ENCODE results near the gene OBSCN.

Gene OBSCN, protein sequence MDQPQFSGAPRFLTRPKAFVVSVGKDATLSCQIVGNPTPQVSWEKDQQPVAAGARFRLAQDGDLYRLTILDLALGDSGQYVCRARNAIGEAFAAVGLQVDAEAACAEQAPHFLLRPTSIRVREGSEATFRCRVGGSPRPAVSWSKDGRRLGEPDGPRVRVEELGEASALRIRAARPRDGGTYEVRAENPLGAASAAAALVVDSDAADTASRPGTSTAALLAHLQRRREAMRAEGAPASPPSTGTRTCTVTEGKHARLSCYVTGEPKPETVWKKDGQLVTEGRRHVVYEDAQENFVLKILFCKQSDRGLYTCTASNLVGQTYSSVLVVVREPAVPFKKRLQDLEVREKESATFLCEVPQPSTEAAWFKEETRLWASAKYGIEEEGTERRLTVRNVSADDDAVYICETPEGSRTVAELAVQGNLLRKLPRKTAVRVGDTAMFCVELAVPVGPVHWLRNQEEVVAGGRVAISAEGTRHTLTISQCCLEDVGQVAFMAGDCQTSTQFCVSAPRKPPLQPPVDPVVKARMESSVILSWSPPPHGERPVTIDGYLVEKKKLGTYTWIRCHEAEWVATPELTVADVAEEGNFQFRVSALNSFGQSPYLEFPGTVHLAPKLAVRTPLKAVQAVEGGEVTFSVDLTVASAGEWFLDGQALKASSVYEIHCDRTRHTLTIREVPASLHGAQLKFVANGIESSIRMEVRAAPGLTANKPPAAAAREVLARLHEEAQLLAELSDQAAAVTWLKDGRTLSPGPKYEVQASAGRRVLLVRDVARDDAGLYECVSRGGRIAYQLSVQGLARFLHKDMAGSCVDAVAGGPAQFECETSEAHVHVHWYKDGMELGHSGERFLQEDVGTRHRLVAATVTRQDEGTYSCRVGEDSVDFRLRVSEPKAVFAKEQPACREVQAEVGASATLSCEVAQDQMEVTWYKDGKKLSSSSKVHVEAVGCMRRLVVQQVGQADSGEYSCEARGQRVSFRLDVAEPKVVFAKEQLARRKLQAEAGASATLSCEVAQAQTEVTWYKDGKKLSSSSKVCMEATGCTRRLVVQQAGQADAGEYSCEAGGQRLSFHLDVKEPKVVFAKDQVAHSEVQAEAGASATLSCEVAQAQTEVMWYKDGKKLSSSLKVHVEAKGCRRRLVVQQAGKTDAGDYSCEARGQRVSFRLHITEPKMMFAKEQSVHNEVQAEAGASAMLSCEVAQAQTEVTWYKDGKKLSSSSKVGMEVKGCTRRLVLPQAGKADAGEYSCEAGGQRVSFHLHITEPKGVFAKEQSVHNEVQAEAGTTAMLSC (N-terminal part only)

DNA sequence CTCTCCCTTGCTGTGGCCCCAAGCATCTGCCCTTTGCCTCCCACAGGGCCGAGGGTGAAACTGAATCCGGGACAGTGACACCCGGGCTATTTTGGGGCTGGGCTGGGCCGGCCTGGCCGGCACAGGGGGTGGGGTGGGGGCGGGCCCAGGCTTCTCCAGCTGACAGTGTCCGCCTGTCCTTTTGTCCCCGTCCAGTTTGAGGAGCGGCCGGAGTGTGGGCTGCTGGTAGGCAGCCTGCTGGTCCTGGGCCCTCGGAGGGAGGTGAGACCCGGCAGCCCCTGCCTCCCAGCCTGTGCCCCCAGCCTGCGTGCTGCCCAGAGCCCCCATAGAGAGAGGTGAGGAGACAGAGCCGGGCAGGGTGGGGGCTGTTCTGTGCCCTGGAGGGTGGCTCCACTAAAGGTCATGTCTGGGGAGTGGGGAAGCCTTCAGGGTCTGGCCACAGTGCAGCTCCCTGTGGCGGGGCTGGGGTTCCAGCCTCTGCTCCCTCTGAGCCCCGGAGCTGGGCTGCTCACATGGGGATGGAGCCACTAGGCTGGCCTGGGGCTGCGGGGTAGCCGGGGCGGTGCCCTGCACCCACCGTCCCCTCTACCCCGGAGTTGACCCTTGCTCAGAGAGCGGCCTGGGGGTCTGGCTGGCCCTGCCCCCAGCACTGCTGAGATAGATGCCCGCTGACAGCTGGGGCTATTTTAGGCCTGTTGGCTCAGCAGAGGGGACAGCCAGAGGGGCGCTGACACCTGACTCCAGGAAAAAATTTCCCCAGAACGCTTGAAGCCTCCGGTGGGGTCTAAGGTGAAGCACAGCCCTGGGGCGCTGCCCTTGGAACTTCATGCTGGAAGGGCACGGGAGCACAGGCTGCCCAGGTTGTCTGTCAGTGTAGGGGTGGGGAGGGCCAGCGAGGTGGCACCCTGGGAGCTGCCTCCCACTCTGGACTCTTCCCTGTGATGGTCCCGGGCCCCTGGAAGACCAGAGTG is at the start of gene OBSCN:
Gene OBSCN, plus strand, starts transcription at position 194 of the 971 bp plus-strand sequence. CDS start 3,740 bp downstream, outside the sequence.
- DNase-seq = no peak

DNA sequence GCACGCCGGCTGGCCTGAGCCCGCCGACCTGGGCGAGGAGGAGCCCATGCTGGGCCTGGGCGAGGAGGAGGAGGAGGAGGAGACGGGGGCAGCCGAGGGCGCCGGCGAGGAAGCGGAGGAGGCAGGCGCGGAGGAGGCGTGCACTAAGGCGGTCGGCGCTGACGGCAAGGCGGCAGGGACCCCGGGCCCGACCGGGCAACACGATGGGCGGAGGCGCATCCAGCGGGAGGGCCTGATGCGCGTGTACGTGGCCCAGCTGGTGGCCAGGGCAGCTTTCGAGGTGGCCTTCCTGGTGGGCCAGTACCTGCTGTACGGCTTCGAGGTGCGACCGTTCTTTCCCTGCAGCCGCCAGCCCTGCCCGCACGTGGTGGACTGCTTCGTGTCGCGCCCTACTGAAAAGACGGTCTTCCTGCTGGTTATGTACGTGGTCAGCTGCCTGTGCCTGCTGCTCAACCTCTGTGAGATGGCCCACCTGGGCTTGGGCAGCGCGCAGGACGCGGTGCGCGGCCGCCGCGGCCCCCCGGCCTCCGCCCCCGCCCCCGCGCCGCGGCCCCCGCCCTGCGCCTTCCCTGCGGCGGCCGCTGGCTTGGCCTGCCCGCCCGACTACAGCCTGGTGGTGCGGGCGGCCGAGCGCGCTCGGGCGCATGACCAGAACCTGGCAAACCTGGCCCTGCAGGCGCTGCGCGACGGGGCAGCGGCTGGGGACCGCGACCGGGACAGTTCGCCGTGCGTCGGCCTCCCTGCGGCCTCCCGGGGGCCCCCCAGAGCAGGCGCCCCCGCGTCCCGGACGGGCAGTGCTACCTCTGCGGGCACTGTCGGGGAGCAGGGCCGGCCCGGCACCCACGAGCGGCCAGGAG is 49.5 kb upstream of the OBSCN start:
- DNase-seq = no peak

DNA sequence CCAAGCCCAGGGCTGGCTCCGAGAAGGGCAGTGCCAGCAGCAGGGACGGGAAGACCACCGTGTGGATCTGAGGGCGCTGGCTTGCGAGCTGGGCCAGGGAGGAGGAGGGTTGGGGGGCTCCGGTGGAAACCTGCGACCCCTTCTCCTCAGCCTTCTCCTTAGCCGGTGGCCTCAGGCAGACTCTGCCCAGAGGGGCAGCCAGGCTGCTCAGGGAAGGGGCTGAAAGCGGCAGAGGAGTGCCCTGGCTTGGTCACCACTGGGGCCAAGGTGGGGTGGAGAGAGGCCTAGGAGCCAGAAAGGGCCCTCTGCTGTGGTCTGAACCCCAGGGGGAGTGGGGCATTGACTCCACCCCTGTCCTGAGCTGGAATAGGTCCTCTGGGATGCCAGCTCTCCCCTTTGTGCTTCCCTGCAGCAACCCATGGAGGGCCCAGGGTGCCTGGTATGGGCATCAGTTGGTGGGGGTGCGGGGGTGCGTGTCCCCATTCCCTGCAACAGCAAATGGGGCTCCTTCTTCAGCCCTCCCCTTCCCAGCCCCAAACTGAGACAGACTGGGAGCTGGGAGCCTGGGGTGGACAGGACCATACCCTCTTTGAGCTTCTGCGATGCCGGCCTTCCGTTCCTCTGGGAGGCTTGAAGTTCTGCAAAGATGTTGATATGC is 48.7 kb upstream of the OBSCN start:
- DNase-seq = no peak

DNA sequence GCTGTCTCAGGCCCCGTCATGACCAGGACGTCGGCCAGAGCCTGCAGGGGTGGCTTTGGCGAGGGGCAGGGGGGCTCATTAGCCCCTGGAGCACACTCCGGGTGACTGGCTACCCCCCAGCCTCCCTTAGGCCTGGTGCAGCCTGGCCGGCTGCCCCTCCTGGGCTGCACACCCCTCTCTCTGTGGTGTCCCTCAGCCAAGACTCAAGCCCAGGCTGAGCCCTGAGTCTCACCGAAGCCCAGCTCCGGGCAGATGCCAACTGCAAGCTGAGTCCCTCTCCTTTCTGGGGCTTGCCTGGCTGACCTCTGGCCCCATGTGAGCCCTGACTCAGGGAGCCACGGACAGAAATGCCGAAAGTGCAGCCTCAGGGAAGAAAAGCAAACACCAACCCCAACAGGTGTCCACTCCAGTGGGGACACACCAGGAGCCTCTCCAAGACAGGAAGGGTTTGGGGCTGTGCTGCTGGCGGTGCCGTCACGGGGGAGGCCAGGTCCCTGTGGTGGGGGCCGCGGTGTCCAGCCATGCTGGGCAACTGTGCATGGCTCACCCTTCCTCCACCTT is 47.6 kb upstream of the OBSCN start:
- DNase-seq = no peak

DNA sequence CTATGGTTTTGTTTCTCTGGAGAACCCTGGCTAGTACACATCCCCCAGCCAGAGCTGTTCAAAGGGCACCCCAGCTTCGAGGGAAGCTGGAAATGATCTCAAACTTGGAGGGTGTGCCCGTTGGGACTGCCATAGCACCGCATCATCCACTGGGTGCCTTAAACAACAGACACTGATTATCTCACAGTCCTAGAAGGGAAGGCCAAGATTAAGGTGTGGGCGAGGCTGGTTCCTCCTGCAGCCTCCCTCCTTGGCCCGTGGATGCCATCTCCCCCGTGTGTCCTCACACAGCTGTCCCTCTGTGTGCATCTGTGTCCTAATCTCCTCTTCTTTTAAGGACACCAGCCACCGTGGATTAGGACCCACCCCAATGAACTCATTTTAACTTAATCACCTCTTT is 46.5 kb upstream of the OBSCN start:
- DNase-seq = no peak

DNA sequence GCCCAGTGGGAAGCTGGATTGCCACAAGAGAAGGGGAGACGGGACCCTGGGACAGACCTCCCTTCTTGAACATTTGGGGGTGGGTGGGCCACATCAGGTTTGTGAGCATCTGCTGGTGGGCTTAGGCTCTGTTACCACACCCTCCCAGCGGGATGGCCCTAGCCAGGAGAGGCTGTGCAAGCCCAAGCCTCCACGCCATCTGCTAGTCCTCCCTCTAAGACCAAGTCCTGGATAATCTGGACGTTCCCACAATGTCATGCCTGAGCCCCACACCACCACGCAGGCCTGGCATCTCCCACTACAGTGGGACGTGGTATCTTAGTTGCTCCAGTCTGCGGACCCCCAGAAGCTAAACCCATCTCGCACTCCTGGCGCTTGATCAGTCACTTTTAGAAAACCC is 46.0 kb upstream of the OBSCN start:
- DNase-seq = no peak

DNA sequence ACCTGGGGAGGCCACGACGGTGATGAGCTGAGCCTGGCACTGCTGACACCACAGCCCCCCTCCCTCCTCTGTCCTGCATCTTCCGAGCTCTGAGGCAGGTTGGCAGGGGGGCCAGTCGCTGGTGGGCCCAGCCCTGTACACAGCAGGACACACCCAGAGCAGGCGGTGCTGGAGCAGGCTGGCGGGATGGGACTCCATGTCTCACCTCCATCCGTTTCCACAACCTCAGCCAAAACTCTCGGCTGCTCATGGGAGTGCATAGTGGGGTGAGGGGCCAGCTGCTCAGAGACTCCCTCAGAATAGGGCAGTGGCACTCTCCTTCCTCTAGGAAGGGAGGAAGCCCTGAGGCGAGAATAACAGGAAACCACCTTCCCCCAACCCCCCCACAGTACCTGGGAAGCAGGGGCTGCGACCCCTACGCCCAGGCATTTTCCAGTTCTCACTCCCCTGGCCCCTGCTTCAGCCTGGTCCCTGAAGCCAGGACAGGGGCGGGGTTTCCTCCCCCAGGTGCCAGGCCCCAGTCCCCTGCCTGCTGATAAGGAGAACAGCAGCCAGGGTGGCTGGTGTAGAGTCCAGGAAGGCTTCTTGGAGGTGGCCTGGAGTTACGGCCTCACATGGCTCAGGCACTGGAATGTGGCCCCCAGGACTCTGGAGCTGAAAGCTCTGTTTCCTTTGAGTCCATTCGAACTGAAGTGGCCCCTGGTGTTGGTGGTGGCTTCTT is 45.4 kb upstream of the OBSCN start:
- no peak for DNase-seq

DNA sequence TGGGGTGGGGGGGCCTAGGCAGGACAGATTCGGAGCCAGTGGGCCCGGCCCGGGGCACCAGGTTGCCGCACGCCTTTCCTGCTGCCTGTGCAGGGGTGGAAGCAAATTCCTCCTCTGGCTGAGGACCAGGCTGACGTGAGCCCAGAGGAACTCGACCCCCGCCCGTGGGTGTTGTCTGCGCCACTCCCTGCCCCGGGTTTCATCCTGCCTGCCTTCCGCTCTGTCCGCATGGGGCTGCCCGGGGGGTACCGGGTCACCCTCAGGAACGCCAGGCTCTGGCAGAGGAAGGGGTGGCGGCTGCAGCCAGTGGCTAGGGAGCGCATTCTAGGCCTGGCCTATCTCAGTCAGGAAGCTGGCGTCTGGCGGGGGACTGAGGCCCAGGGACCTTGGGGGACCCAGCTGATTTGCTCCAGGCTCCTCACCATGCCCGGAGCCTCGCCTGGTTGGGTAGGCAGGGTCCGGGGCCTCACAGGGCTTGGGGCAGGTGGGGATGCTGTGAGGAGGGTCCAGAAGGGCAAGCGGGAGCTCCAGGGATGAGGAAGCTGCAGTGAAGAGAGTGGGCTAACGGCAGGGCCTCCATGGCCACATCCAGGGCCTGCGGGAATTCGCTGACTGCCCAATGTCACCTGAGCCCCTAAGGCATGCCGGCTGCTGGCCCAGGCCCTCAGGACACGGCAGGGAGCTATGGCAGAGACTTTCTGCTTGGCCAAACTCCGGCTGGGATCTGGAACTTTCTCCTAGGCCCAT is 44.7 kb upstream of the OBSCN start:
- no peak for DNase-seq

DNA sequence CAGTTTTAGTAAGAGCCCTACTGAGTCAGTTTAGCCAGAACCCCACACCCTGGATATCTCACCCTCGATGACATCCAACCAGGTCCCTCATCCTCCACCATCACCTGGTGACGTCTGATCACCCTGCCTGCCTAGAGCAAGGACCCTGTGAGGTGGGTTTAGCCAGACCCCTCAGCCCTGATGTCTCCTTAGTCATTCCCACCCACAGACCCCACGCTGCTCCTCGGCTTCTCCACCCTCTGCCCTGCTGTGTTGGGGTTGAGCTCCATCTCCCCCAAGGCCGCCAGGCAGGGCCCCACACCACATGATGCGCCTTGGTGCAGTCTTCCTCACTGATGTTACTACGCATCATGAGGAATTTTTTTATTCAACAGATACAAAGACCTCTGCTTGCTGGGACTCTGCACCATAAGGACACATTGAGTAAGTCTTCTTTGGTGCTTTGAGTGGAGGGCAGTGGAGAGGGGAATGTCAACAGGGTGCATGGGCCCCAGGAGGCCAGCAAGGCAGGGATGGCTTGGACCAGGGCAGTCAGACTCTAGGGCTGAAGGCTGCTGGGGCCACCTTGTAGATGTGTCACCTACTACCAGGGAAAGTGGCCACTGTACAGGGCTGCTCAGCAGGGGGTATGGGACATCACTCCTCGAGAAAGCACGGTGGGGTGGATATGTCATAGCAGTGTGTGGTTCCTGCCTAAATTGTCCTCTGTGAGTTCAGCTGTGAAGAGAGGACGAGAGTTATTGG is 43.9 kb upstream of the OBSCN start:
- no peak for DNase-seq

DNA sequence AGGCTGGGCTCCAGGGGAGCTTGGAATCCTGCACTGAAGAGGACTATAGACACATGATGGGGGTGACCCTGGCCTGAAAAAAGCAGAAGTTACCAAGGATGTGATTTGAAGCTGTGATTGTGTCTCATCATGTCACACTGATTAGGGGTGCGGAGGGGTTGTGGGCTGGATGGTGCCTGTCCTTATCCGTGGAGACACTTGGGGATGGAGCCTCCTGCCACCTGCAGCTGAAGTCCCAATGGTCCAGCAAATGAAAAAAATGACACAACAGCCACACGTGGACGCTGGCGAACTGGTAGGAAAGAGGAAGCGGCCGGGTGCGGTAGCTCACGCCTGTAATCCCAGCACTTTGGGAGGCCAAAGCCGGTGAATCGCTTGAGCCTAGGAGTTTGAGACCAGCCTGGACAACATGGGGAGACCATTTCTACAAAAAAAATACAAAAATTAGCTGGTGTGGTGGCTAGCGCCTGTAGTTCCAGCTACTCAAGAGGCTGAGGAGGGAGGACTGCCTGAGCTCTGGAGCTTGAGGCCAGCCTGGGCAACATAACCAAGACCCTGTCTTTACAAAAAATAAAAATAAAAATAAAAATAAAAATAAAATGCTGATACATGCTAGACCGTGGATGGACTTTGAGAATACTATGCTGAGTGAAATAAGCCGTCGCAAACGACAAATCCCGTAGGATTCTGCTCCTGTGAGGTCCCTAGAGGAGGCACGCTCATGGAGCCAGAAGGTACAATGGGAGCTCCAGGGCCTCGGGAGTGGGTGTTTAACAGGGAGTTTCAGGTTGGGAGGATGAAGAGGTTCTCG is 43.1 kb upstream of the OBSCN start:
- DNase-seq = no peak

DNA sequence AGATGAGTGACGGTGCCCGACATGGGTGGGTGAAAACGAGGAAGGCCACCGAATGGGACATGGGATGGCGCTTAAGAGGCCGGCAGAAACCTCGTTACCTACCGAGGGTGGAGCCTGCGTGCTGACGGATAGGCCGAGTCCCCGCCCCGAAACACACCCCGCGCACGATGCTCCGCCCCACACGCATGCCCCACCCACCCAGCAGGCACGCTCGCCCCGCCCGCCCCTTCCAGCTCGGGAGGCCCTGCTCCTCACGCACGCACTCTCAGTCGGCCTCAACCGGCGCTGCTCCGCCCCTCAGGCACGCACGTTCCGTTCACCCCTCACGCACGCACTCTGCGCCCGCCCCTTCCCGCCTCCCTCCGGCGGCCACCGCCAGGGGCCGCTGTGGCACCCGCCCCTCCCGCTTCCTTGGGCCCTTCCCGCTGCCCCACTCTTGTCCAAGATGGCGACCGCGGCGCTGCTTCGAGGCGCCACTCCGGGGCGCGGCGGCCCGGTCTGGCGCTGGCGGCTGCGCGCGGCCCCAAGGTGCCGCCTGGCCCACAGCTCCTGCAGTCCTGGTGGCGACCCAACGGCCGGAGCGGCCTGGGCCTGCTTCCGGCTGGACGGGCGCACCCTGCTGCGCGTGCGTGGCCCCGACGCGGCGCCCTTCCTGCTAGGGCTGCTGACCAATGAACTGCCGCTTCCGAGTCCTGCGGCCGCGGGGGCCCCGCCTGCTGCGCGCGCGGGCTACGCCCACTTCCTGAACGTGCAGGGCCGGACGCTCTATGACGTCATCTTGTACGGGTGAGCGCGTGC is 42.3 kb upstream of the OBSCN start, which contains the start of gene IBA57:
Gene IBA57, plus strand, starts transcription at position 433 of the 798 bp plus-strand sequence. Its CDS starts 13 bp downstream, at position 446.
- DNase-seq = peak; percentile 100

DNA sequence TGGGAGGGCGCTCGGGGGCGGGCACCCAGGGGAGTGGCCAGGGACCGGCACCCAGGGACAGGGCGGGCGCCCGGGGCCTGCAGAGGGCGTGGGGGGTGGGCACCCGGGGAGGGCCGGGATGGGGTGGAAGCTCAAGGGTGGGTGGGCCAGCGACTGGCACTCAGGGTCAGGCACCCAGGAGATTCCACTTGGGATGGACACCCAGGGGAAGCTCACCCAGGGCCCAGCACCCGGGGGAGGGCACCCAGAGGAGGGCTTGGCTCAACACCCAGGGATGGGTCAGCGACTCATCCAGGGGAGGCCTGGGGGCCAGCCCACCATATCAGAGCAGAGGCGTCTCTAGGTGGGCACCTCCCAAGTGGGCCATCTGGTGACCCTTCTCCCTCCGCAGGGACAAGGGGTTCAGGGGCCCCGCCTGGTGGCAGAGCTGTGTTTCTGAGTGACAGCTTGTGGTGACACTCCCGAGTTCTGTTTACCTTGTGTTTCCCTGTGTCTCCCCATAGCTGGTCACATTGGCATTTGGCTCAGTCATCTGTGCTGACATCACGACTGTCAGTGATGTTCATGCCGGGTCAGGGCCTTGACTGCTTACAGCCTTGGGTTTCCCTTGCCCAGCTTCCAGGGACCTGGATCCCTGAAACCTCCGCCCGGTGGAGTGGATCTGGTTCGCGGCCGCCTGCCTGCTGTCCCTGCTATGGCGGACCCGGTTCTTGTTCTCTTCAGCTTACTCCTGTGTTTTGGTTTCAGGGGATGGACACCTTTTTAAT is 41.5 kb upstream of the OBSCN start:
- no peak for DNase-seq

DNA sequence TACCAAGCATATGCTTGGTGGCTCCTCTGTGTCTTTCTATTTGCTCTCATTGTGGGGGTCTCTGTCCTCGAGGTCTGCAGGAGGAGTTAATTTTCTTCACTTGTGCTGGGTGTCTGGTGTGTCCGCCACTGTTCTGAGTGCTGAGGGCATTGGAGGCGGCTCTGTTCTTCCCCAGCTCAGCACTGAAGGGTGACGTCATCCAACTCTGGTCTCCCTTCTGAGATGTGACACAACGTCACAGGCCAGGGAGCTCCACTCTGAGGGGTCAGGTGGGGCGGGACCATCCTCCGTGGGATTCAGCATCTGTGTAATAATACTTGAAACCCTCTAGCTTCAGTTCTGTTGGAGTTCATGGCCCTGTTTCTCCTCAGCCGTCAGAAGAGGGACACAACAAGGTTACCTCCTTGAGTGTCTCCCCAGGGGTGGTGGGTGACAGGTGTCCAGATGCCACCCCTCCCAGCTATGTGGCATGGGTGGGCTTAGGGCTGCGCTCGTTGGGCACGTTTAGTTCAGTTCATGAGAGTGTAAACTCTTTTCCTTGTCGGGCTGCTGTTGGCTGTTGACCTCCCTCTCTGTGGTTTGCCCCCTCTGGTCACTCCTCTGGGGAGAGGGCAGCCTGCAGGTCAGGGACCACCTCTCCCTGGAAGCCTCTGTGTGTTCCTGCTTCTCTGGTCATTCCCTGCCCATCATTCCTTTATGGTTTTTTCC is 39.1 kb upstream of the OBSCN start:
- DNase-seq = no peak

DNA sequence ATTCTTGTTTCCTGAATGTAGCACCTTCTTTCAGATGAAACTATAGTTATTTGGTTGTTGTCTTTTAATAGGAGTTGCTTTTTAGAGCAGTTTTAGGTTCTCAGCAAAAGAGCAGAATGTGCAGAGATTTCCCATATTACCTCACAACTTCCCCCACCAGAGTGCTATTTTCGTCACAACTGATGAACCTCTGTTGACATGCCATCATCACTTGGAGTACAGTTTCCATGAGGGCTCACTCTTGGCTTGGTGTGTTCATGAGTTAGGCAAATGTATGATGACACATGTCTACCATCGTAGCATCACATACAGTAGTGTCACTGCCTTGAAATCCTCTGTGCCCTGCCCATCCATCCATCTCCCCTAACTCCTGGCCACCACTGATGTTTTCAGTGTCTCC is 38.5 kb upstream of the OBSCN start:
- no peak for DNase-seq
